ENCODE measurements around the gene KIAA1328. TPM values are rescaled to one million over a fixed set of nuclear protein-coding genes. Genes with fewer than 3 reads are reported as not detected.

Gene KIAA1328
- polyA plus RNA-seq, 1 of the 3 experiments (the other 2 are of a cell fraction), result 2.6 TPM

DNA sequence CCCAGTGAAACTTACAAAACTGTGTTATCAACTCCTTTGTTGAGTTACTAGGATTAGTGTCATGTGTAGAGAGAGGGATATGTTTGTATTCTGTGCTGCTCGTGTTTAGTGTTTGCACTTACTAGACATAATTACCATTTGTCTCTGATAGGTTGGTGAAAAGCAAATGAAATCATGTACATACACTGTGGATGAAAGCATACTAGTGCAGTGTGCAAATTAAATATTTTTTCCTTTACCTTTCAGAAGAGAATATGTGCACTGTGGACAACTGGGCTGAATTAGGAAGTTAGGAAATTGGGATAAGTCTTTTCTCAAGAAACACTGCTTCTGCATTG is 1.2 kb downstream of the KIAA1328 start (continued):
- TF ChIP-seq YY1 (IDR thresholded peaks at IDR 0.05; ENCODE audit: low read depth), result no peak

DNA sequence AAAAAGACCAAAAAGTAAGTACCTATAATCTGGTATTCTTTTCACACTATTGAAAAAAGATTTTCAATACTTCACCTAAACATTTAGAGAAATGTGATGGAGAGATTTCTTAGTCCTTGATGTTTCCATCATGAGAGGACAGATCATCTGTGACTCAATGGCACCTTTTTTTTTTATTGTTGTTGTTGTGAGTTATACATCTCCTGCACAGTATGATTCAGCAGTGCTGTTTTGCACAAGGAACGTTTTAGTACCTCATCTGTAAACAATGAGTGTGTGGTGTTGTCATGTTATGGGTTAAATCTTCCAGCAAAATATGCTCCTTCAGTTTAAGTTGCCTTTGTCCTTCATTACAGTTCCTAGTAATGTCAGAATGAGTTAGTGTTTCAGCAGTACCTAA is 2.2 kb downstream of the KIAA1328 start:
- peaks cover under 1 to 5% of the 10 kb centered on the region in 2 experiments for H3K36me3 ChIP-seq (replicated peaks in 1 of 2; ENCODE audit: control insufficient read depth in 1 of 2, insufficient read depth in 2 of 2, low read length in 1 of 2)
- H3K9ac ChIP-seq, result no peak overlapping the region
- ChIA-PET CTCF (no interaction called here), POLR2A (no interaction called here)
- H3K27me3 ChIP-seq (ENCODE audit: insufficient read depth), result no peaks in the 10 kb centered on the region
- no peaks in the 10 kb centered on the region for H3K9me2 ChIP-seq
- no peaks in the 10 kb centered on the region for H3K9me3 ChIP-seq
- DNase-seq, result no peak
- H3K4me1 ChIP-seq (ENCODE audit: control insufficient read depth in 1 of 2, insufficient read depth in 2 of 2, low read depth in 1 of 2, low read length in 1 of 2), result peaks cover 7 to 9% of the 10 kb centered on the region in 2 experiments; a peak in 3 of 4 replicates
- TF ChIP-seq FOXJ3 (CRISPR knock-in tag; IDR thresholded peaks at IDR 0.05) (no peak), NRF1 (IDR thresholded peaks at IDR 0.05; ENCODE audit: low read depth, low read length) (no peak), GABPA (IDR thresholded peaks at IDR 0.05; ENCODE audit: low read depth) (no peak), EP300 (IDR thresholded peaks at IDR 0.05; ENCODE audit: borderline replicate concordance in 1 of 2, low read depth in 1 of 2, low read length in 1 of 2) (no peak), YY1 (IDR thresholded peaks at IDR 0.05; ENCODE audit: low read depth) (no peak), TCF12 (IDR thresholded peaks at IDR 0.05) (no peak)
- TF ChIP-seq, protein P1, sequence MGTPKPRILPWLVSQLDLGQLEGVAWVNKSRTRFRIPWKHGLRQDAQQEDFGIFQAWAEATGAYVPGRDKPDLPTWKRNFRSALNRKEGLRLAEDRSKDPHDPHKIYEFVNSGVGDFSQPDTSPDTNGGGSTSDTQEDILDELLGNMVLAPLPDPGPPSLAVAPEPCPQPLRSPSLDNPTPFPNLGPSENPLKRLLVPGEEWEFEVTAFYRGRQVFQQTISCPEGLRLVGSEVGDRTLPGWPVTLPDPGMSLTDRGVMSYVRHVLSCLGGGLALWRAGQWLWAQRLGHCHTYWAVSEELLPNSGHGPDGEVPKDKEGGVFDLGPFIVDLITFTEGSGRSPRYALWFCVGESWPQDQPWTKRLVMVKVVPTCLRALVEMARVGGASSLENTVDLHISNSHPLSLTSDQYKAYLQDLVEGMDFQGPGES (IDR thresholded peaks at IDR 0.05; ENCODE audit: low read depth, low read length), result no peak
- TF ChIP-seq, protein P2, sequence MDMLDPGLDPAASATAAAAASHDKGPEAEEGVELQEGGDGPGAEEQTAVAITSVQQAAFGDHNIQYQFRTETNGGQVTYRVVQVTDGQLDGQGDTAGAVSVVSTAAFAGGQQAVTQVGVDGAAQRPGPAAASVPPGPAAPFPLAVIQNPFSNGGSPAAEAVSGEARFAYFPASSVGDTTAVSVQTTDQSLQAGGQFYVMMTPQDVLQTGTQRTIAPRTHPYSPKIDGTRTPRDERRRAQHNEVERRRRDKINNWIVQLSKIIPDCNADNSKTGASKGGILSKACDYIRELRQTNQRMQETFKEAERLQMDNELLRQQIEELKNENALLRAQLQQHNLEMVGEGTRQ (IDR thresholded peaks at IDR 0.05; ENCODE audit: borderline replicate concordance, low read depth, low read length), result no peak
- H2AFZ ChIP-seq (ENCODE audit: low read depth), result no peak overlapping the region
- peak overlapping the region; percentile 9 for H3K4me2 ChIP-seq
- peaks cover 44% of the 10 kb centered on the region for H3K79me2 ChIP-seq (ENCODE audit: insufficient read depth)
- H3K4me3 ChIP-seq (ENCODE audit: low read depth in 2 of 2, low read length in 1 of 2), result no peak overlapping the region
- peaks cover 3% of the 10 kb centered on the region for H3F3A ChIP-seq (replicated peaks; ENCODE audit: insufficient read depth)
- WGBS (ENCODE audit: low lambda C conversion rate), result 13% methylated on average over 1 of the region's 1 CpG
- H4K20me1 ChIP-seq (ENCODE audit: insufficient read depth), result no peaks in the 10 kb centered on the region
- H3K27ac ChIP-seq (ENCODE audit: low read depth in 2 of 2, low read length in 1 of 2), result no peak overlapping the region

DNA sequence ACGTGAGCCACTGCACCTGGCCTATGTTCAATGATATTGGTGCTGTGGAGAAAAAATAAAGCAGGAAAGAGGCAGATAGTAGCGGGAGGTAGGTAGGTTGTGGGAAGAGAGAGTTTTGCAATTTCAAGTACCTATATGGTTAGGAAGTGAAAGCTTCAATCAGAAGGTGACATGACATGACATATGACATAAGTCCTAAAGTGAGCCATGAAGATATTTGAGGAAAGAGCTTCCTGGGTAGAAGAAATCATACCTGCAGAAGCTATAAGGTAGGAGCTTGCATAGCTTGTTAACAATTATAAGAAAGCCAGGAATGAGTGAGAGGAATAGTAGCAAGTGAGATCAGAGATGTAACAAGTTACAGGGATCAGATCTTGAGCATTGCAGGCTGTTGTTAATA is 4.2 kb downstream of the KIAA1328 start:
- Histone ChIP-seq H3K4me3 (ENCODE audit: low read depth in 2 of 2, low read length in 1 of 2) (no peak overlapping the region), H3K9me3 (no peaks in the 10 kb centered on the region), H3K36me3 (replicated peaks in 1 of 2; ENCODE audit: control insufficient read depth in 1 of 2, insufficient read depth in 2 of 2, low read length in 1 of 2) (peaks cover 11% of the 10 kb centered on the region in 2 experiments), H3K27ac (ENCODE audit: low read depth in 2 of 2, low read length in 1 of 2) (no peak overlapping the region), H2AFZ (ENCODE audit: low read depth) (no peak overlapping the region), H3K4me1 (ENCODE audit: control insufficient read depth in 1 of 2, insufficient read depth in 2 of 2, low read depth in 1 of 2, low read length in 1 of 2) (peaks cover 0 to 7% of the 10 kb centered on the region in 2 experiments; a peak in 2 of 4 replicates), H3F3A (replicated peaks; ENCODE audit: insufficient read depth) (peaks cover 3% of the 10 kb centered on the region), H4K20me1 (ENCODE audit: insufficient read depth) (no peaks in the 10 kb centered on the region), H3K27me3 (ENCODE audit: insufficient read depth) (no peaks in the 10 kb centered on the region), H3K9me2 (no peaks in the 10 kb centered on the region), H3K9ac (no peak overlapping the region), H3K79me2 (ENCODE audit: insufficient read depth) (peaks cover 24% of the 10 kb centered on the region), H3K4me2 (no peak overlapping the region)
- no peak for DNase-seq
- TF ChIP-seq ELF1 (IDR thresholded peaks at IDR 0.05) (no peak), YY1 (IDR thresholded peaks at IDR 0.05; ENCODE audit: low read depth) (no peak), TAF1 (IDR thresholded peaks at IDR 0.05; ENCODE audit: borderline replicate concordance, low read depth, low read length) (no peak), GABPA (IDR thresholded peaks at IDR 0.05; ENCODE audit: low read depth) (no peak), NFIC (IDR thresholded peaks at IDR 0.05; ENCODE audit: borderline replicate concordance) (no peak), FOSL2 (IDR thresholded peaks at IDR 0.05; ENCODE audit: borderline replicate concordance, low read depth) (no peak), POLR2AphosphoS5 (IDR thresholded peaks at IDR 0.05; ENCODE audit: low read depth, low read length) (no peak)
- TF ChIP-seq, protein P2 (IDR thresholded peaks at IDR 0.05; ENCODE audit: borderline replicate concordance, low read depth, low read length), result no peak
- TF ChIP-seq, protein P3, sequence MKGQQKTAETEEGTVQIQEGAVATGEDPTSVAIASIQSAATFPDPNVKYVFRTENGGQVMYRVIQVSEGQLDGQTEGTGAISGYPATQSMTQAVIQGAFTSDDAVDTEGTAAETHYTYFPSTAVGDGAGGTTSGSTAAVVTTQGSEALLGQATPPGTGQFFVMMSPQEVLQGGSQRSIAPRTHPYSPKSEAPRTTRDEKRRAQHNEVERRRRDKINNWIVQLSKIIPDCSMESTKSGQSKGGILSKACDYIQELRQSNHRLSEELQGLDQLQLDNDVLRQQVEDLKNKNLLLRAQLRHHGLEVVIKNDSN (IDR thresholded peaks at IDR 0.05; ENCODE audit: borderline replicate concordance, low read depth), result no peak
- TF ChIP-seq, protein P1 (IDR thresholded peaks at IDR 0.05; ENCODE audit: low read depth, low read length), result no peak
- CTCF ChIA-PET, result no interaction called here
- whole genome bisulfite sequencing (ENCODE audit: low lambda C conversion rate), result 92% methylated on average over 2 of the region's 2 CpGs
- POLR2A ChIA-PET, result interaction anchor here (0.7 kb wide), 1 partner anchor 85 kb away, joined by 5 read pairs; no protein-coding TSS in a partner anchor

All from SK-N-SH (cell line).